ENCODE data around the gene C1QA.

- no peak for TF ChIP-seq CTCF (conservative IDR thresholded peaks at IDR 0.05; ENCODE audit: low read depth, low read length)
- TF ChIP-seq EZH2 (IDR thresholded peaks at IDR 0.05; ENCODE audit: borderline replicate concordance, low read depth, low read length, poor library complexity, severe bottlenecking): no peak
Observed at GRCh38 chr1:22612671-22613571, 23.5 kb upstream of the C1QA start.

Data from A673 (cell line).